ENCODE results near the gene SPG7. TPM values are rescaled to one million over a fixed set of nuclear protein-coding genes. Genes with fewer than 3 reads are reported as not detected.

Gene SPG7
- total RNA-seq, 1 experiment from 2014 or later = 44.6 TPM

DNA sequence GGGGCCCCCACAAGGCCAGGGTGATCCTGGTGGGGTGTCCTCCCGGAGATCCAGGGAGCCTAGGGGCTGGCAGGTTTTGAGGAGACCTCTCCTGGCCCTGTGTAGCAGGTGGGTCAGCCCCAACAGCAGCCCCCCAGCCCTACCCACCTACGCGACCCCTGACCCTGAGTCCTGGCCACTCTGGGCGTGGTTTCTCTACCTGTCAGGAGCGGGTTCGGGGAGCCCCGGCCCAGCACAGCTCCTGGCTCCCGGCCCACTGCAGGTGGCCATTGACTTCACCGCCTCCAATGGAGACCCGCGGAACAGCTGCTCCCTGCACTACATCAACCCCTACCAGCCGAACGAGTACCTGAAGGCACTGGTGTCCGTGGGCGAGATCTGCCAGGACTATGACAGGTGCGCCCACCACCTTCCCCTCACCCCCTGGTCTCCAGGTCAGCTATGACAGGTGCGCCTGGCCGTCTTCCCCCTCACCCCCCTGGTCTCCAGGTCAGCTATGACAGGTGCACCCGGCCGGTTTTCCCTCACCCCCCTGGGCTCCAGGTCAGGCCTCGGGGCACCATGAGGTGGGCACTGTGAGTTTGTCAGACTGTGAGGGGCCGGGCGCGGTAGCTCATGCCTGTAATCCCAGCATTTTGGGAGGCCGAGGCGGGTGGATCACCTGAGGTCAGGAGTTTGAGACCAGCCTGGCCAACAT, 80.4 kb downstream of the SPG7 start:
- no peaks in the 10 kb centered on the region for H3K27me3 ChIP-seq (ENCODE audit: low read length)
- no peaks in the 10 kb centered on the region for H3K36me3 ChIP-seq (ENCODE audit: insufficient read depth, low read length)
- H3K4me2 ChIP-seq (ENCODE audit: low read depth, low read length, poor library complexity, severe bottlenecking) = no peak overlapping the region
- no peak overlapping the region for H3K9ac ChIP-seq (ENCODE audit: low read length)
- no peaks in the 10 kb centered on the region for H3K79me2 ChIP-seq (ENCODE audit: low read length)
- no peaks in the 10 kb centered on the region for H3K9me3 ChIP-seq (ENCODE audit: low read length)
- no peaks in the 10 kb centered on the region for H3K9me2 ChIP-seq (replicated peaks; ENCODE audit: insufficient read depth, low read length)
- H4K20me1 ChIP-seq (ENCODE audit: insufficient read depth, low read depth, low read length) = no peaks in the 10 kb centered on the region
- DNase-seq = no peak
- no peak overlapping the region for H3K27ac ChIP-seq (ENCODE audit: low read length)
- H3K4me3 ChIP-seq (ENCODE audit: low read length) = no peak overlapping the region
- no peak overlapping the region for H2AFZ ChIP-seq (ENCODE audit: low read length)
- no peaks in the 10 kb centered on the region for H3K4me1 ChIP-seq (ENCODE audit: low read length)

DNA sequence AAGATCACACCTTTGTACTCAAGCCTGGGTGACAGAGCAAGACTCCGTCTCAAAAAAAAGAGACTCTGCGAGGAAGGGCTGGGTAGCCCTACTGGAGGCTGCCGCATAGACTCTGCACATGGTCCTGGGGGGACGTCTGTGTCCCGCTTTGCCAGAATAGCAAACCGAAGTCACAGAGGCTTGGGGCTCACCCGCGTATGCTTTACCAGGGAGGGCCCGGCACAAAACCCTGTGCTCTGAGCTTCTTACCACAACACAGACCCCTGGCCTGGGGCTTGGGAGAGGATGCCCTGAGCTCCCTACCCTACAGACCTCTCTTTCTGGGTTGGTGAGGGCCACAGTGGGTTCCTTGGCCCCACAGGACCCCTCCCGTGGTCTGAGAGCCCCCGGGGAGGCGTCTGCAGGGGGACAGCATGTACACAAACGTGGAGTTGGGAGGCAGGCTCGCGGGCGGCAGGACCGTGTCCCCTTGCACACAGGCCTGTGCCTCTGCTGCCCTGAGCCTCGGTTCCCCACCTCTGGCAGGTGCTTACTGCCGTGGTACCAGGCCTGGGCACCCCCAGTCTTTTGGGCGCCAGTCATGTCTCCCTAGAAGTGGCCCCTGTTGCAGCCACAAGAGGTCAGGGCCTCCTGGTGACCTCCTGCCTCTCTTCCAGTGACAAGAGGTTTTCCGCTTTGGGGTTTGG, 81.2 kb downstream of the SPG7 start:
- Histone ChIP-seq H3K9ac (ENCODE audit: low read length) (no peak overlapping the region), H4K20me1 (ENCODE audit: insufficient read depth, low read depth, low read length) (no peaks in the 10 kb centered on the region), H3K9me3 (ENCODE audit: low read length) (no peaks in the 10 kb centered on the region), H3K4me1 (ENCODE audit: low read length) (no peaks in the 10 kb centered on the region), H3K4me2 (ENCODE audit: low read depth, low read length, poor library complexity, severe bottlenecking) (no peak overlapping the region), H2AFZ (ENCODE audit: low read length) (no peak overlapping the region), H3K36me3 (ENCODE audit: insufficient read depth, low read length) (no peaks in the 10 kb centered on the region), H3K27ac (ENCODE audit: low read length) (no peak overlapping the region), H3K79me2 (ENCODE audit: low read length) (no peaks in the 10 kb centered on the region), H3K27me3 (ENCODE audit: low read length) (no peaks in the 10 kb centered on the region), H3K4me3 (ENCODE audit: low read length) (no peak overlapping the region), H3K9me2 (replicated peaks; ENCODE audit: insufficient read depth, low read length) (no peaks in the 10 kb centered on the region)
- no peak for DNase-seq

GRCh38 chr16:89593841-89594240, 85.6 kb downstream of the SPG7 start:
- Histone ChIP-seq H3K79me2 (ENCODE audit: low read length) (no peaks in the 10 kb centered on the region), H2AFZ (ENCODE audit: low read length) (no peak overlapping the region), H3K9me3 (ENCODE audit: low read length) (no peaks in the 10 kb centered on the region), H3K27me3 (ENCODE audit: low read length) (no peaks in the 10 kb centered on the region), H3K27ac (ENCODE audit: low read length) (no peak overlapping the region), H3K9me2 (replicated peaks; ENCODE audit: insufficient read depth, low read length) (no peaks in the 10 kb centered on the region), H3K4me3 (ENCODE audit: low read length) (no peak overlapping the region), H3K4me2 (ENCODE audit: low read depth, low read length, poor library complexity, severe bottlenecking) (no peak overlapping the region), H3K36me3 (ENCODE audit: insufficient read depth, low read length) (no peaks in the 10 kb centered on the region), H4K20me1 (ENCODE audit: insufficient read depth, low read depth, low read length) (no peaks in the 10 kb centered on the region), H3K4me1 (ENCODE audit: low read length) (no peaks in the 10 kb centered on the region), H3K9ac (ENCODE audit: low read length) (no peak overlapping the region)
- DNase-seq = no peak

GRCh38 chr16:89595330-89596060, 87.3 kb downstream of the SPG7 start:
- Histone ChIP-seq H3K4me1 (ENCODE audit: low read length) (no peaks in the 10 kb centered on the region), H3K79me2 (ENCODE audit: low read length) (no peaks in the 10 kb centered on the region), H3K9me2 (replicated peaks; ENCODE audit: insufficient read depth, low read length) (no peaks in the 10 kb centered on the region), H3K27me3 (ENCODE audit: low read length) (no peaks in the 10 kb centered on the region), H3K9me3 (ENCODE audit: low read length) (no peaks in the 10 kb centered on the region), H3K36me3 (ENCODE audit: insufficient read depth, low read length) (no peaks in the 10 kb centered on the region), H3K4me3 (ENCODE audit: low read length) (no peak overlapping the region), H4K20me1 (ENCODE audit: insufficient read depth, low read depth, low read length) (0 out of 2 replicates have a peak, but pooled peaks cover 1% of the 10 kb centered on the region), H3K9ac (ENCODE audit: low read length) (no peak overlapping the region), H3K27ac (ENCODE audit: low read length) (no peak overlapping the region), H3K4me2 (ENCODE audit: low read depth, low read length, poor library complexity, severe bottlenecking) (no peak overlapping the region), H2AFZ (ENCODE audit: low read length) (no peak overlapping the region)
- no peak for DNase-seq

DNA sequence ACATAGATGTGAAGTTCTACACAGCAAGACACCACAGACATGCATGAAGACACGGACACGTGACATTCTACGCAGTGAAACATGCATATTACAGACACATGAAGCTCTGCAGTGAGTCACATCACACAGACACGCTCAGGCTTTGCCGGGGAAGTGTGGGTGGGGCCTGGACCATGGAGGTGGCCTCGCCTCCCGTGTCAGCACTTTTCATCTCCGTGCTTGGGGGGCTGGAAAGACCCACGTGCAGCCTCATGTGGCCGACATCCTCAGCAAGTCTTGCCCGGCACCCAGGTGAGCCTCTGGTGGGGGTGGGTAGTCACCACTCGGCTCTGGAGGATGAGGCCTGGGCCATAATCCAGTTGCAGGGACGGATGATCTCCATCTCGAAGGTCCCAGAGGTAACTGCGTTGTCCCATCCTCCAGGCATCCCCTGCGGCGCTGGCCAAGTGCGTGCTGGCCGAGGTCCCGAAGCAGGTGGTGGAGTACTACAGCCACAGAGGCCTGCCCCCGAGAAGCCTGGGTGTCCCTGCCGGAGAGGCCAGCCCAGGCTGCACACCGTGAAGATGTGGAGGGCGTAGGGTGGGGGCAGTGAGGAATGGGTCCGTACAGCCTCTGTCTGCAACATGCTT, 88.0 kb downstream of the SPG7 start:
- H3K9me2 ChIP-seq (replicated peaks; ENCODE audit: insufficient read depth, low read length) = no peaks in the 10 kb centered on the region
- H3K36me3 ChIP-seq (ENCODE audit: insufficient read depth, low read length) = no peaks in the 10 kb centered on the region
- no peak overlapping the region for H3K4me2 ChIP-seq (ENCODE audit: low read depth, low read length, poor library complexity, severe bottlenecking)
- no peaks in the 10 kb centered on the region for H3K4me1 ChIP-seq (ENCODE audit: low read length)
- DNase-seq = no peak
- H3K27ac ChIP-seq (ENCODE audit: low read length) = no peak overlapping the region
- H3K79me2 ChIP-seq (ENCODE audit: low read length) = no peaks in the 10 kb centered on the region
- no peaks in the 10 kb centered on the region for H3K27me3 ChIP-seq (ENCODE audit: low read length)
- H3K9ac ChIP-seq (ENCODE audit: low read length) = no peak overlapping the region
- 0 out of 2 replicates have a peak, but pooled peaks cover 4% of the 10 kb centered on the region for H4K20me1 ChIP-seq (ENCODE audit: insufficient read depth, low read depth, low read length)
- H2AFZ ChIP-seq (ENCODE audit: low read length) = no peak overlapping the region
- H3K4me3 ChIP-seq (ENCODE audit: low read length) = no peak overlapping the region
- H3K9me3 ChIP-seq (ENCODE audit: low read length) = no peaks in the 10 kb centered on the region

- Histone ChIP-seq H3K9ac (ENCODE audit: low read length) (no peak overlapping the region), H3K4me2 (ENCODE audit: low read depth, low read length, poor library complexity, severe bottlenecking) (no peak overlapping the region), H3K4me1 (ENCODE audit: low read length) (no peaks in the 10 kb centered on the region), H3K79me2 (ENCODE audit: low read length) (no peaks in the 10 kb centered on the region), H3K27ac (ENCODE audit: low read length) (no peak overlapping the region), H3K4me3 (ENCODE audit: low read length) (no peak overlapping the region), H3K9me3 (ENCODE audit: low read length) (no peaks in the 10 kb centered on the region), H3K36me3 (ENCODE audit: insufficient read depth, low read length) (no peaks in the 10 kb centered on the region), H3K27me3 (ENCODE audit: low read length) (no peaks in the 10 kb centered on the region), H3K9me2 (replicated peaks; ENCODE audit: insufficient read depth, low read length) (no peaks in the 10 kb centered on the region), H2AFZ (ENCODE audit: low read length) (no peak overlapping the region), H4K20me1 (ENCODE audit: insufficient read depth, low read depth, low read length) (0 out of 2 replicates have a peak, but pooled peaks cover 4% of the 10 kb centered on the region)
- no peak for DNase-seq
Observed at GRCh38 chr16:89596957-89597649, 88.9 kb downstream of the SPG7 start.

GRCh38 chr16:89598199-89598598, 90.0 kb downstream of the SPG7 start:
- Histone ChIP-seq H3K4me3 (ENCODE audit: low read length) (no peak overlapping the region), H3K27ac (ENCODE audit: low read length) (no peak overlapping the region), H3K9ac (ENCODE audit: low read length) (no peak overlapping the region)

More at GRCh38 chr16:89598199-89598598, 90.0 kb downstream of the SPG7 start:
- 0 out of 2 replicates have a peak, but pooled peaks cover 4% of the 10 kb centered on the region for H4K20me1 ChIP-seq (ENCODE audit: insufficient read depth, low read depth, low read length)
- no peaks in the 10 kb centered on the region for H3K79me2 ChIP-seq (ENCODE audit: low read length)
- no peaks in the 10 kb centered on the region for H3K9me3 ChIP-seq (ENCODE audit: low read length)
- no peaks in the 10 kb centered on the region for H3K9me2 ChIP-seq (replicated peaks; ENCODE audit: insufficient read depth, low read length)
- no peaks in the 10 kb centered on the region for H3K4me1 ChIP-seq (ENCODE audit: low read length)
- no peaks in the 10 kb centered on the region for H3K27me3 ChIP-seq (ENCODE audit: low read length)
- no peaks in the 10 kb centered on the region for H3K36me3 ChIP-seq (ENCODE audit: insufficient read depth, low read length)
- H2AFZ ChIP-seq (ENCODE audit: low read length) = no peak overlapping the region
- no peak overlapping the region for H3K4me2 ChIP-seq (ENCODE audit: low read depth, low read length, poor library complexity, severe bottlenecking)
- peak; percentile 62 for DNase-seq

Data from Karpas-422 (cell line).